D721Med (cell line): Measurements from ENCODE around the gene CD22.
"Not testable (repeated sequence)": the region's sequence is repeated elsewhere in the genome, so short reads cannot be mapped to it uniquely, and the experiment has no call there.

Experiments
- DNase-seq: peaks from one replicate; pipeline ENCODE4 v3.0.0; 2011; ENCODE audit warnings: low spot score; ENCODE audit not compliant: insufficient read length
- FAIRE-seq: peaks from 2 replicates; lab custom pipeline; 2011; peaks lifted over from hg19 to GRCh38; lab: Jason Lieb, UNC
- CTCF ChIP-seq: IDR thresholded peaks from 2 replicates; pipeline ENCODE4 v1.5.1; 2012; ENCODE audit warnings: mild to moderate bottlenecking, control low read depth; ENCODE audit not compliant: insufficient read depth; ENCODE audit errors: missing control alignments

CD22 gene

GRCh38 chr19:35369522-35369921 lies 40.5 kb downstream of the CD22 start:
- TF ChIP-seq CTCF: no peak
- DNase-seq (no peak), FAIRE-seq (no peak)

GRCh38 chr19:35370722-35371121 lies 41.7 kb downstream of the CD22 start, which contains the start of gene GPR42:
Gene GPR42 (plus strand): TSS chr19:35371068. CDS start chr19:35371360, 292 bp downstream.
- TF ChIP-seq CTCF: no peak
- DNase-seq (no peak), FAIRE-seq (no peak)

- DNase-seq: no peak
- no peak for FAIRE-seq
- TF ChIP-seq CTCF: no peak
These were observed 44.5 kb downstream of the CD22 start for GRCh38 chr19:35373492-35373891.

GRCh38 chr19:35374031-35374430 lies 45.0 kb downstream of the CD22 start:
- DNase-seq, FAIRE-seq: not testable (repeated sequence)

- no peak for DNase-seq
- FAIRE-seq: no peak
- no peak for TF ChIP-seq CTCF
These were observed 46.7 kb downstream of the CD22 start for GRCh38 chr19:35375505-35376307.

- FAIRE-seq: no peak
- no peak for DNase-seq
- no peak for TF ChIP-seq CTCF
These were observed 48.7 kb downstream of the CD22 start for GRCh38 chr19:35377656-35378055.

- FAIRE-seq (no peak), DNase-seq (no peak)
- TF ChIP-seq CTCF: no peak
These were observed 49.4 kb downstream of the CD22 start for GRCh38 chr19:35378356-35378755.

GRCh38 chr19:35379545-35379944 lies 50.6 kb downstream of the CD22 start:
- not testable (repeated sequence) for FAIRE-seq, DNase-seq
